ENCODE measurements around the gene WDR72.
"Not testable (repeated sequence)": the region's sequence is repeated elsewhere in the genome, so short reads cannot be mapped to it uniquely, and the experiment has no call there.

Gene WDR72

DNA sequence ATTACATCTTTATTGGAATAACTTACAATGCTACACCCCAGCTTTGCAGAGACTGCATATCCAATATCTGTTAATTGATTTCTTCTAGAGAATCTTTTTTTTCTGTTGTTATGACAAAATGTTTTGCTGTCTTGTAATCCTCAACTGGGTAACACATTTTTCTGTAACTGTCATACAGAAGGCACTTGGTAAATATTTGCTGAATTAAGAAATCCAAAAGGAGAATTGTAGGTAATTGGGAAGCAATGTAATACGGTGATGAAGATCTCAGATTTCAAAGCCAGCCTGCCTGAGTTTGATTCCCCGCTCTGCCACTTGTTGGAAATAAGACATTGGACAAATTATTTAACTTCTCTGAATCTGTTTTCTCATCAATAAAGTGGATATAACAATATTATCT lies 169.1 kb downstream of the WDR72 start:
- DNase-seq: no peak

DNA sequence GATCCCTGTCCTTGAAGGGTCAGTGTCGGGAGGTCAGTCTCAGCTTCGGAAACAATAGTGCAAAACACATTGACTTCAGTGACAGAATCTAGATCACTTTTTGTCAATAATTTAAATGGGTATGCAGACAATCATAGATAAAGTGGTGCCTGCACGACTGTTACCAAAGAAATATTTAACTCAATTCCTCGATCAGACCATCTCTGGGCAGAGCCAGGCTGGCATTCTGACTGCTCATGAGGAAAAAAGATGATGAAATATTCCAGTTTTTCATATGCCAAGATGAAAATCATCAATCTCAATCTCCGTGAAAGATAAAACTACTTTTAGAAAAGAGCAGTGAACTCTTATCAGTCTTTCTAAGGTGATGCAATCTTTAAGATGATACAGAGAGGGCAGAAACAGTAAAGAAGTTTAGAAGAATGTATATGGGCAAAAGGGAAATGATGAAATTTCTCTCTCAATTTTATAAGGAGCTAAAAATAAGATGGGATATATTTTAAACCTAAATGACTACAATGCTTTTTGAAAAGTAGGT lies 169.9 kb downstream of the WDR72 start:
- no peak for DNase-seq

DNA sequence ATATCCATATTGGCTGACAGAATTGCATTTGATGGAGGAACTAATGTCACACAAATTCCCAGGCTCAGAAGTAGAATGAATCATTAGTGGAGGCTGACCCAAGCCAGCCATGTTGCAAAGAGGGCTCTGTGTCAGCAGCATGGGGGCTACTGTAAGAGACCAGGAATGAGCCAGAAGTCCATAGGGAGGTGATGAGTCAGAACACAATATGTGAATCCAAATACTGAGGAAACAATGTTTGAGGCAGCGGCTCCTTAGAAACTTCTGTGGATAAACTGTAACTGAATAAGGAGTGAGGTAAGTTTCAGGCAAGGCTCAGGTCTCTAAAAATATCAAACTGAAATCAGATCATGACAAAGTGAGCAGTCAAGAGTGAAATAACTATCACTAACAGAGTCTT lies 170.7 kb downstream of the WDR72 start:
- no peak for DNase-seq

DNA sequence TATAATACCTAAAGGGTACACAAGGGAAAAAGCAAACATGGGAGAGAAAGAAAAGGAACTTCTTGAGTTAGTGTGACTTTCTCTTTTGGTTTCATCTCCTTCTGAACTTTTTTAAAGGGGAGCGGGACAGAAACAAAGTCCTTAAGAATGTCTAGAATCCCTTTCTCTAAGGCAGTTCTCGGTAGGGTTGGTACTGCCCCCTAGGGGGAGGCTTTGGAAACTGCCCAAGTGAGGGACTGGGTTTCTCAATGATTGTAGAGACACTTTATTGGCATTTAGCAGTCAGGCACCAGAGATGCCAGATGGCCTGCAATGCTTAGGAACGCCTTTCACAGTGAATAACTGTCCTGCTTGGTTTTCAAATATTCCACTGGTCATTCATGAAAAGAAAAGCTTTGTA lies 172.7 kb downstream of the WDR72 start:
- no peak for DNase-seq

DNA sequence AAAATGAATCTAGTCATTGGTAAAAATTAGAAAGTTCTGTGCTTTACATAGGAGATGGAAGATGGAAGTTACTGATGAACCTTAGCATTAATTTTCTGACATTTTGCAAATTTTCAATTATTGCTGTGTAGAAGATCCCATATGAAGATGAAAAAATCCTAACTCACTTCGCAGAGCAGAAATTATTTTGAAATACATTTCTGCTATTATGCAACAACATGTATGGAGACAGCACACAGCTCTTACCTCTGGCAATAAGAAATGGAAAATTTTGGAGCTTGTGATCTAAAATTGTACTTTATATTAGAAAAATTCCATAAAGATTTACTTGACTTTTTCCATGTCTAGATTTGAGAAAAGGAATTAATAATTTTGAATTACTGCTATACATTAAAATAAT lies 177.9 kb downstream of the WDR72 start:
- DNase-seq: no peak

DNA sequence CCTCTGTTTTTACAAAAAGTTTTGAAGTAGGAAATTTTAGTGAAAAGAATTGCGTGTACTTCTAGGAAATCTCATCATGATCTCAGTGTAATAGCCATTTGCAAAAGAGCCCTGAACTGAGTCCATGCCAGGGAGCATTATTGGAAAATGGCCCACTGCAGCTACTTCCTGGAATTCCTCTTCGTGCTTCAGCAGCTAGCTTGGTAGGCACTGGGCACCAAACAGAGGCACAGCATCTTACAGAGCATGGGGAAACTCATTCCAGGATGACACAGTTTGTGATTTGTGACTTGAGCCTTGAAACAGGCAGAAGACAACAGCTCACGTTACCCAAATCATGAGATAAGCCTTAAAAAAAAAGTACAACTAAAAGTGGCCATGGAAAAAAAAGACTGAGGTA lies 179.1 kb downstream of the WDR72 start:
- no peak for DNase-seq

DNA sequence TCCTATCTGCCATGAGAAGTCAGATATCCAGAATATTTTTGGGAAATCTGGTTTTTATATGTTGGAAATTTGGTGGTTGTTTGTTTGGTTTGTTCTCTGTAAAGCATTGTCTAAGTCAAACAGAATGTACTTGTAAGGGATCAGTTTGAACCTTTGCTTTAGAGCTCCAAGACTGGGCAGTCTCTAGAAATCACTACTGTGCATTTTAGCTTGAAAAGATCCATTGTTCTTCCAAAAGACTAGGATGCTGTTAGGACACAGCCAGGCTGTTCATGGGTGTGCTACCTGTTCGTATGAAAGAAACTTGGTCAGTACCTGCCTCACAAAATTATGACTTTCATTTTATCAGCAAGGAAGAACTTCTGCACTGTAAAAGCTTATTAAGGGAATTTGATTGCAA lies 182.6 kb downstream of the WDR72 start:
- no peak for DNase-seq

DNA sequence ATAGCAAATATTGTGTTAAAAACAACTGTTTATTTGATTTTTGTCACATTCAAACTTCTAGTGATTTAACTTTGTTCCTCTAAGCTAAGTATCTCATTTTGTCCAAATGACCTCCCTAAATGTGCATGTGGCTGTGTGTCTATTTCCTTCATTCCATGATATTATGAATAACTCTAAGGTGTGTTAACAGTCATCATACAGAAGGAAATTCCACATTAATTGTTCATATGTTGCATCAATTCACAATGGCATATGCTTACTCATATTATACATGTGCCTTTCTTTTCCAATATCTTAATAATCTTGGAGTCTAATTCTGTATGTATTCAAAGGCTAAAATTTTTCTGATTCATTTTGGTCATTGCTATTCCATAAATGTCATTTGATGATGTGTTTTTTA lies 186.4 kb downstream of the WDR72 start:
- DNase-seq: no peak

DNA sequence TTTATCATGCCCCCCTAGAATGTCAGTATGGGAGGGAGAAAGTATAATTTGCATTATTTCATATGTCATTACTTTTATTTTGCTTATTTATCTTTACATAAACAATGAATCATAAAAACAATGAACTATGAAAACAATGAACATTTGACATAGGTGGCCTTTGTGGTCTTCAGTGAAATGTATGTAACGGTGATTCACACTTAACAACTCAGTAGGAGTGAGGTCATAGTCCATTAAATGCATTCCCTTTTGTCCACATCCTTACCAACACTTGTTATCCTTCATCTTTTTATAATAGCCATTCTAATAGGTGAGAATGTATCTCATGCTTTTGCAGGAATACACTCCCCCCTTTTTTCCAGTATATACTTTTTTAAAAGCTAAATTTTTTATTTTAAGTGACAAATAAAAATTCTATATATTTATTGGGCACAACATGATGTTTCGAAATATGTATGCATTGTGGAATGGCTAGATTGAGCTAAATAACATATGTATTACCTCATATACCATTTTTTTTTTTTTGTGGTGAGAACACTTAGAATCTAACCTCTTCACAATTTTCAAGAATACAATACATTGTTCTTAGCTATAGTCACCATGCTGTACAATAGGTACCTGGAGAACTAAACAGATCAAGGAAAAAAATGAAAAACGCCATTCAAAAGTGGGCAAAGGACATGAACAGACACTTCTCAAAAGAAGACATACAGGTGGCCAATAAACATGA lies 189.5 kb downstream of the WDR72 start:
- DNase-seq: no peak

DNA sequence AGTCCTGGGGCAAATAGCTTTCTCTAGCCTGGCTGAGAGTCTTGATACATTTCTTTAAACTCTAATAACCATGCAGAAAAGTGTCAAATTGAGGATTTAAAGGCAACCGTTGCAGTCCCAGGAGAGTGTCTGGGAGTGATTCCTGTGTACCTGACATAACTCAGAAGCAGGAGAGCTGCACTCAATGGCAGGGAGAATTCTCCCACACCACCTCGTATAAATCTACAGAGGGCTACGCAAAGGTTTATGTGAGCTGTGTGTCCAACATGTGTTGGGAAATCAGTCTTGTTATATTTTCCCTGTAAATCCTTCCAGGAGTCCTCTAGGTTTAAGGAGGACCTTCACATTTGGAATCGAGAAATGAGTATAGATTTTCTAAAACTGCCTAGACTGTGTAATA lies 192.6 kb downstream of the WDR72 start:
- DNase-seq: no peak

DNA sequence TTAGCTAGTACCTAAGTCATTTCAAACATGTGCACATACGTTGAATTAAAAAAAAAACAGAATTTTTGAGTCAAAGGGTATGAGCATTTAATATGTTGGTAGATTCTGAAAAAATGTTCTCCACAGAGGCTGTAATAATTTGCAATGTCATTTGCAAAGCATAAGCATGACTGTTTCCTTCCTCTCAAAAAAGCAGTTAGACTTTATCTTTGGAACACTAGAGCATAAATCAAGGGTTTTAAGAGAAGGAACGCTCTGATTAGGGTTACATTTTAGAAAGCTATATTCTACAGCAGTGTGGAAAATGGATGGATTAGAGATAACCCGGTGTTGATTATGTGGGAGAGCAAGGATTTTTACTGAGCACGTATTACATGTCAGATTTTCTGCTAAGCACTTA lies 193.7 kb downstream of the WDR72 start:
- no peak for DNase-seq

DNA sequence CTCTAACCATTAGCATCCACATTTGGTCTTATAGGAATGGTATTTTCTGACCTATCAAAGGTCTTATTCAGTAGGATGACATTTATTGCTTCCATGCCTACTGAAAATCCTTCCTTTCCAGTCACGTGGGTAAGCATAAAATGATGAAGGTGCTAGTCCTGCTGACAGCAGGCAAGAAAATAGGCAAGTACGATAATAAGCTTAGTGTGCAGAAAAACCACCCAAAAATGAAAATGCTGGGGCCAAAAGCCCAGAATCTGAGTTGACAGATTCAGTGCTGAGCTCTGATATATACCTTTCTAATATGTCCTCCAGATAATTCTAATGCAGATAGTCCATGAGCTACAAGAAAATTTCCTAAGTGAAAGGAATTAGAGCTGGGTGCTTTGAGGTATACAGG lies 194.8 kb downstream of the WDR72 start:
- no peak for DNase-seq

DNA sequence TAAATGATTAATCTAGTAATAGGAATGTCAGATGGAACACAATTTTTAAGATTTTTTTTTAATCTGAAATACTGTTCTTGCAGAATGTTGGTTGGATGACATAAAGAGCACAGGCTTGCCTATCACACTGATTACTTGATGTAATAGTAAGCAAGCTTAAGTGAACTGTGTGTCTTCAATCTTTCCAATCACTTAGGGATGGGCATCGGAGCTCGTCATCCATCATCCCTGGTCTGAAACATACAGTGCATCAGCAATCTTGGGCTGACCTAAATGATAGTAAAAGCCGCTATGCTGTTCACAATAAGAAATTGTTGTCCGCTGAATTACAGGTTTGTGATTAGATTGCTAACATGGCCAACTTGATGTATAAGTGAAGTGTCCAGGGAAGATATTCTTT lies 195.8 kb downstream of the WDR72 start:
- DNase-seq: no peak

DNA sequence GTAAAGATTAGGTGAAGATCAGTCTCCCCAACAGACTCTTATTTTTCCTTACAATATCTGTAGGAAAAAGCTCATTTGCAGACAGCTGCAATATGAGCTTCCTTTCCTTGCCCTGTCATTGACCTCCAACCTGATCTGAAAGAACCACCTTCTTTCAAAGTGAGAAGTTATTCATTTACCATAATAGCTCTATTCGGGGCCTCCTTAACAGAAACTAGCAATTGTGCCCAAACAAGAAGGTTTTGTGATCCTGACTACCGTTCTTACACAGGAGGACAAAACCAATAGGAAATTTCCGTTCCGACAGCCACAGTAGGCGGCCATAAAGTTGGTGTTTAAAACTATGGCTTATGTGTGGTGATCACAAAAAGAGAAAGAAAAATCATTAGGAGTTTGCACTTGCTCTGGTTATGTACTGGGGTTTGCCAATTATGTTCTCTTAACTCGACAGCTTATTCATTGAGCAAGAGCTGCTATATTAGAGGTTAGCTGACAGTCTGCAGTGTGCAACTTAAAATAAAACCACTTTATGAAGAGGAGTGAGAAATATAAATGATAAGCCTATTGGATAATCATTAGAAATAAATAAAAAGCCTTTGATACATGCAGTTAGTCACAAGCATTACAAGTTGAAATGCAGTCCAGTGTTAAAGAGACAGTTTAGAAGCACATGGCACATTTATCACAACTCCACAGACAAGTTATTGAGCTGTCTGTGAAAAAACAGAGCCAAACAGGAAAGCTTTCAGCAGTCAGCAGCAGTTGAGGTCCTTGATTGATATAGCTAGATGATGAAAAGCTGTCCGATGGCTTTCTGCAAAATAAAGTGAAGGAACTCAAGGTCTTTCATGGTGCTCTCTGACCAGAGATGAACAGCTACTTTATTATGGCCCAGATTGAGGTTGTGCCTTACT lies 199.8 kb downstream of the WDR72 start:
- DNase-seq: peak; percentile 18

DNA sequence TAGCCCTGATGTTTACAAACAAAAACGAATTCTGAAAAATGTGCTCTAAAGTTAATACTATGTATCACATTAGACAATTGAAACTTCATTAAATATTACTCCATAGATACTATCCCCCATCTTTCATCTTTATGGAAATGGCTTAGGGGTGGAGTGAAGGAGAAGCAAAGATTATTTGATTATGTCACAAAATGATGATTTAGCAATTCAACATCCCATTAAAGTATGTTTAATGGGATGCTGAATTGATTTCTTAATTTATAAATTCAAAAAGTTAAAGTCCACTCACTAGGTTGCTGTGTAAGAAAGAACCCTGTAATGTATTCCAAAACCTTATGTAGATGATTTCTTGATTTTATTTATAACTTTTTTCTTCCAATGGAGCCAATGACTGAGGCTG lies 201.1 kb downstream of the WDR72 start:
- no peak for DNase-seq

DNA sequence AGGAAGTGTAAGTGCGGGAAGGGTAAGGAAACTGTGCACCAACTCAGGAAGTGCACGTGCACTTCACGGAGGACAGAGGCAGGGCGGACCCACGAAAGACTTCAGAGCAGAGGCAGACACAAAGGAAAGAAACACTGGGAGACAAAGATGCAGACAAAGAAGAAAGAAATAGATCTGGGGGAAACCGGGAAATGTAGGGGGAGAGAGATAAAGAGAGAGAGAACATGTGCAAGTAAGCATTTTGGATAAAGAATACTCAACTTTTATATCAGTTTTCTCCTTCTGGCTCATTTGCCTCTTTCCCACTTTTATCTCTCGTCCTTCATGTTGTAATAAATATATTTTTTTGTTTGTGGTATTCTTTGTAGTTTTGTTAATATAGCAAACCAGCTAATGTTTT lies 204.2 kb downstream of the WDR72 start:
- no peak for DNase-seq

DNA sequence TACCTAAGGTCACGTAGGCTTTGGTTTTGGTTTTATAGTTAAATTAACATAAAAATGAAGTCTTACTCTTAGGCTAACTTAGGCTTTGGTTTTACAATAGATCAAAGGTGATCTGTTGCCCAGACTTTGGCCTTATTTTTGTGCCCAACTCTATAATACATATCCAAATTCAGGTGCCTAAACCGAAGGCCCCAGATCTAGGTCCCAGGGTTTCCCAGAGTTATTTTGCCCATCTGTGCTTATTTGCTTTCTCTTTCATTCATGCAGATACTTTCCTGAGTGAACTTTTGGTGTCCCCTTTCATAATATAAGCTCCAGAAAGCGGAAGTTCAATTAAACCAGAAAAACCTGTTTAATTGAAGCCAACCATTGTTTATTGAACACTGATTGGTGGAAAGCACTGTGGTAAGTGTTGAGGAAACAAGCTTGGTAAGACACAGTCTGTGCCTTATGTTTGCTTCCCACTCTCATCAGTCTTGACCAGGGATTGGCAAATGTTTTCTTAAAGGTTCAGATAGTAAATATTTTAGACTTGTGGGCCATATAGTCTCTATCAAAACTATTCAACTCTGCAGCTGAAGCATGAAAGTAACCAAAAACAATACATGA lies 209.7 kb downstream of the WDR72 start:
- DNase-seq: no peak

DNA sequence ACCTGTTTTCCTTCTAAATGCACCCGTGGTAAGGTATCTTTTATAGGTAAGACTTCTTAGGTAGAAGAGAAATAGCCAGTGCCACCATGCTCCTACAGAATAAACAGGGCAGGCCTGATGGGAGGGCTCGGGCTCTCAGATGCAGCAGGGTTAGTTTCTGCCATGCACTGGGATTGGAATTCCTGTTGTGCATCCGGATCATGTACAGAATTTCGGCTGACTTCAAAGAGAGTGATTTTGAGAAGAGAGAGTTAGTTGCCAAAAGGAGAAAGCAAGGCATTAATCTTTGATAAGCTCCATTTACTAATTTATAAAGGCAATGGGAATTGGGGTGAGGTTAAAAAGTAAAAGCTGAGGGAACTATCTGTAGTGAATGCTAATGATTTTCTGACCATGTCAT lies 211.2 kb downstream of the WDR72 start:
- no peak for DNase-seq

DNA sequence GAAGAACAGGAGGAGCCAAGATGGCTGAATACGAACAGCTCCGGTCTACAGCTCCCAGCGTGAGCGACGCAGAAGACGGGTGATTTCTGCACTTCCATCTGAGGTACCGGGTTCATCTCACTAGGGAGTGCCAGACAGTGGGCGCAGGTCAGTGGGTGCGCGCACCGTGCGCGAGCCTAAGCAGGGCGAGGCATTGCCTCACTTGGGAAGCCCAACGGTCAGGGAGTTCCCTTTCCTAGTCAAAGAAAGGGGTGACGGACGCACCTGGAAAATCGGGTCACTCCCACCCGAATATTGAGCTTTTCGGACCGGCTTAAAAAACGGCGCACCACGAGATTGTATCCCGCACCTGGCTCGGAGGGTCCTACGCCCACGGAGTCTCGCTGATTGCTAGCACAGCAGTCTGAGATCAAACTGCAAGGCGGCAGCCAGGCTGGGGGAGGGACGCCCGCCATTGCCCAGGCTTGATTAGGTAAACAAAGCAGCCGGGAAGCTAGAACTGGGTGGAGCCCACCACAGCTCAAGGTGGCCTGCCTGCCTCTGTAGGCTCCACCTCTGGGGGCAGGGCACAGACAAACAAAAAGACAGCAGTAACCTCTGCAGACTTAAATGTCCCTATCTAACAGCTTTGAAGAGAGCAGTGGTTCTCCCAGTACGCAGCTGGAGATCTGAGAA lies 218.7 kb downstream of the WDR72 start:
- not testable (repeated sequence) for DNase-seq

DNA sequence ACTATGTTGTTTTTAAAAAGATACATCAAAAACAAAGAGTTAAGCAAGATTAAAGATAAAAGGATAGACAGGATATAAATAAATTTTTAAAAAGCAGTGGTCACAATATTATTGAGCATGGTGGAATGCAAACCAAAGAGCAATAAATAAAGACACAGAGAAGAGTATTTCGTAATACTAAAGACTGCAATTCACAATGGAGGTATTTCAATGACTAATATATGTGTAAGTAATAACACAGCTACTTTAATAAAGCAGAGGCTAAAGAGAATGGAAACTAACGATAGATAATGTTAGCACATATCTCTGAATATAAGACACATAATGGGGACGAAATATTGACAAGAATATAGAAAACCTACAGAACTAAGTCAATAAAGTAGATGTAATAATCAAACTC lies 219.6 kb downstream of the WDR72 start:
- DNase-seq: no peak

DNA sequence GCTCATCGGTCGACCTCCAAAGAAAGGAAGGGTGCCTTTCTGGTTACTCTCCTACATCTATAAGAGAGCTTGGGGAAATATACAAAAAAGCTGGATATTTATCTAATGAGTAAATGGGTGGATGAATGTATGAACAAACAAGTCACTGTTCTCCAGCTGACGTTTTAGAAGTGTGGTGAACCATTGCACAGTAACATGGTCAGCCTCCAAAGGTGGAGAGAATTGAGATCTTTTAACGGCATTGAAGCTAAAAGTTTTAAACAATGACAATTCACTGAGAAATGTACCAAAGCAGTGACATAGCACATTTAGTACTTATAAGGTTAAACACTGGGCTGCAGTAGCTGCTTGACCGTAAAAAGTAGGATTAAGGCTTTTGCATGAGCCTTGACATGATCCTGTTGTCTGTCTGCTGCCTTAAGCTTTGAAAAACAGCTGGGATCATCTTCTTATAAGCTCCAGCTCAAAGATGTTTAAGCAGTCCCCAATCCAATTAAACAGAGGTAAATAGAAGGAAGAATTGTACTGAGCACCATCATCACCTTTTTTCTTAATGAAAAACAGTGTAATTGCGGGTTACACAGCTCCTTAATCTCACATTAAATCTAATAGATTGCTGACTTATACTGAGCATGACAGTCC lies 222.9 kb downstream of the WDR72 start:
- no peak for DNase-seq

DNA sequence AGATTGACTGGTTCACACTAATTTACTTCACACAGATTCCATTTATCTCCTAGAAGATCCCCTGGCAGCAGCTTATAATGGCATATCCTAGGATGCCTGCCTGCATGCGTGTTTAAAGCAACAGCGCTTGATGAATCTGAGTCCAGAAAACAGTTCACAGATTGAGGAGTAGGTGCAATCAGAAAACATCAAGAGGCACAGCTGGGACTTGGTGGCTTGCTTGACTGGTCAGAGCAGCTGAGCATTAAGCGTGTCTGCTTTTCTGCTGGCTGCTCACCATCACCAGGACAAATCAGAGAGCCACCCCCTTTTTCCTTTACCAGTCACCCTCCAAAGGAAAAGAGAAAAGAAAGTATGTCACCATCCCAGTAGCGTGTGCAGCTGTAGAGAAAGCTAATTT lies 223.6 kb downstream of the WDR72 start:
- no peak for DNase-seq

Data from right kidney (tissue), 1 donor.